GM06990 (cell line): Measurements from ENCODE around the gene KRTAP13-3.
A peak's percentile ranks its signal among the peaks of the same experiment; 100 is the strongest.

Source experiments
- DNase-seq: peaks from one replicate; pipeline ENCODE4 v3.0.0-alpha.2; 2011; ENCODE audit not compliant: insufficient read length; ENCODE audit errors: extremely low read depth
- H3K27me3 ChIP-seq: replicated peaks from 2 replicates; pipeline ENCODE4 v1.6.0; 2011; ENCODE audit warnings: low read length; ENCODE audit not compliant: control insufficient read depth, insufficient read depth
- H3K36me3 ChIP-seq: 2 replicates; pipeline ENCODE4 v1.5.1; 2011; ENCODE audit warnings: low read length; ENCODE audit not compliant: control insufficient read depth, insufficient read depth
- H3K4me3 ChIP-seq: replicated peaks from 2 replicates; pipeline ENCODE4 v1.5.1; 2011; ENCODE audit warnings: low read depth, mild to moderate bottlenecking, control low read depth, low read length
- TF ChIP-seq, protein P1 (sequence below): IDR thresholded peaks from 2 replicates; pipeline ENCODE4 v1.5.1; 2011; ENCODE audit warnings: low read length, control low read depth, mild to moderate bottlenecking, inconsistent platforms; ENCODE audit not compliant: insufficient read depth, poor library complexity, severe bottlenecking

The KRTAP13-3 gene

DNA sequence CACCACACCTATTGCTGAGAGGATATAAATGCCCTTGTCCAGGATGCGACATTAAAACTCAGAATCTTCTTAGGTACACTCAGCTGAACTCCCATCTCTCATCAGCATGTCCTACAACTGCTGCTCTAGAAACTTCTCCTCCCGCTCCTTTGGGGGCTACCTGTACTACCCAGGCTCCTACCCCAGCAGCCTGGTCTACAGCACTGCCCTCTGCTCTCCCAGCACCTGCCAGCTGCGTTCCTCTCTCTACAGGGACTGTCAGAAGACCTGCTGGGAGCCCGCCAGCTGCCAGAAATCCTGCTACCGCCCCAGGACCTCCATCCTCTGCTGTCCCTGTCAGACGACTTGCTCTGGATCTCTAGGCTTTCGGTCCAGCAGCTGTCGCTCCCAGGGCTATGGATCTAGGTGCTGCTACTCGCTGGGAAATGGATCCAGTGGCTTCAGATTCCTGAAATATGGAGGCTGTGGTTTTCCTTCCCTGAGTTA, 4.5 kb upstream of the KRTAP13-3 start, which contains the start of gene KRTAP13-4:
Gene KRTAP13-4 (plus strand): TSS at position 51 of the 486 bp plus-strand sequence. CDS start 56 bp downstream, at position 107.
- Histone ChIP-seq H3K27me3 (no peaks in the 10 kb centered on the region), H3K36me3 (no peaks in the 10 kb centered on the region), H3K4me3 (no peak within 1 kb of the TSS)
- TF ChIP-seq, protein P1, sequence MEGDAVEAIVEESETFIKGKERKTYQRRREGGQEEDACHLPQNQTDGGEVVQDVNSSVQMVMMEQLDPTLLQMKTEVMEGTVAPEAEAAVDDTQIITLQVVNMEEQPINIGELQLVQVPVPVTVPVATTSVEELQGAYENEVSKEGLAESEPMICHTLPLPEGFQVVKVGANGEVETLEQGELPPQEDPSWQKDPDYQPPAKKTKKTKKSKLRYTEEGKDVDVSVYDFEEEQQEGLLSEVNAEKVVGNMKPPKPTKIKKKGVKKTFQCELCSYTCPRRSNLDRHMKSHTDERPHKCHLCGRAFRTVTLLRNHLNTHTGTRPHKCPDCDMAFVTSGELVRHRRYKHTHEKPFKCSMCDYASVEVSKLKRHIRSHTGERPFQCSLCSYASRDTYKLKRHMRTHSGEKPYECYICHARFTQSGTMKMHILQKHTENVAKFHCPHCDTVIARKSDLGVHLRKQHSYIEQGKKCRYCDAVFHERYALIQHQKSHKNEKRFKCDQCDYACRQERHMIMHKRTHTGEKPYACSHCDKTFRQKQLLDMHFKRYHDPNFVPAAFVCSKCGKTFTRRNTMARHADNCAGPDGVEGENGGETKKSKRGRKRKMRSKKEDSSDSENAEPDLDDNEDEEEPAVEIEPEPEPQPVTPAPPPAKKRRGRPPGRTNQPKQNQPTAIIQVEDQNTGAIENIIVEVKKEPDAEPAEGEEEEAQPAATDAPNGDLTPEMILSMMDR: no peak
- DNase-seq: no peak

DNA sequence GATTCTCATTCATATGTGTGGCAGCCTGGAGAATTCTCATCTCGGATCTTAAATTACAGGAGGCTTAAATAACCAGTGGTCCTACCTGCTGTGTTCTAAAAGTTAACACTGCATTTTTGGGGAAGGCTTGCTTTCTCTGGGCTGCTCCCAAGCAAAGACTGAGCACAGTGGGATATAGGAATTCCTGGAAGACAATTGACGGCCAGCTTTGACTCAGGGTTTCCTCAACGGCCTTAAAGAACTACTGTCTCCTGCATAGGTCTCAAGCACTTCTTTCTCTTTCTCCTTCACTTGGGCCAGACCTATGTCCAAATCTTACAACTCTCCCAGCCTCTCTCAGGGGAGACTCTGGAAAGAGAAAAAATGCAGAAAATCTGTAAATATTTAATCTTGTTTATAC, 1.0 kb upstream of the KRTAP13-3 start:
- Histone ChIP-seq H3K27me3 (no peaks in the 10 kb centered on the region), H3K4me3 (no peak overlapping the region), H3K36me3 (no peaks in the 10 kb centered on the region)
- DNase-seq: no peak
- TF ChIP-seq, protein P1: no peak

DNA sequence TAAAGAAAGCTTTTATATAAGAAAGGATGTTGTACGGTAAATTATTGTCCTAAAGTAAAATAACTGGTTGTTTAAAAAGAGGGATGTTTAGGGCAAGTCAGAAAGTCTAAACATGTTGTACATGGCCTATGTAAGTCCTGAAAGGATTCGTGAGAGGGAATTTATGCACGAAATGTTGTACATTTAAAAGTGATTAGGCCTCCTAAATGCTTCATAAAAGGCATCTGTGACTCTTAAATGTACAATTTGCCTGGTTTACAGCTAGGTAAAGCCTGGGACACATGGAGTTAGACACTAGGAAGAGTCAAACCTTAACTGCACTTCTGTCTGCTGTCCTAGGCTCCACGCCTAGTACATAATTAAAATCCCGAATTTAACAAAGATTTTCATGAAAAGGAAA, 9.7 kb downstream of the KRTAP13-3 start:
- TF ChIP-seq, protein P1: no peak
- Histone ChIP-seq H3K36me3 (no peaks in the 10 kb centered on the region), H3K4me3 (no peak overlapping the region), H3K27me3 (no peaks in the 10 kb centered on the region)
- DNase-seq: no peak

DNA sequence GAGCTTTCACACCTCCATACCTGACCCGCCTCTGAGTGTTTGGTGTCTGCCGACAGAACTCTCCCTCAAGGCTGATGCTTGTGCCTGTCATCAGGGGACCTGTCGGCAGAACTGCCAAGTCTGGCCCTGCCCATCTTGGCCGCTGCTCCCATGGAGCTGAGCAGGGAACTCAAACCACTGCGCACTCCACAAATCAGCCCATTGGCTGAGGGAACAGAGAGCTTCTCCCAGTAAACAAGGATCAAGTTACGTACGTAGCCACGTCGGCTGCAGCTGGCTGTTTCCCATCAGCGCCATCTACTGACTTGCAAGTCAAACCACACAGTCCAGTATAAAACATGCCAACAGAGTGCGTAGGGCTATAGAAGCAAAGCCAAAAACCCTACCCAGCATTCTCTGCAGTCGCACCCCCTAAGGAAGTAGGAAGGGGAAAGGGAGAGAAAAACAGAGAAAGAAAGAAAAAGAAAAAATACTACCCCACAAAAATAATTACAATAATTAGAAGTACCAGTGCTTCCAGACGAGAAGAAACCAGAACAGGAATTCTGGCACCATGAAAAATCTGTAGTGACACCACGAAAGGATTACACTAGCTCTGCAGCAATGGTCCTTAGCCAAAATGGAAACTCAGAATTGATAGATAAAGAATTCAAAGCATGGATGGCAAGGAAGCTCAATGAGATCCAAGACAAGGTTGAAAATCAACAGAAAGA, 16.8 kb downstream of the KRTAP13-3 start:
- TF ChIP-seq, protein P1: peak; percentile 29
- Histone ChIP-seq H3K27me3 (no peaks in the 10 kb centered on the region), H3K4me3 (no peak overlapping the region), H3K36me3 (no peaks in the 10 kb centered on the region)
- no peak for DNase-seq

DNA sequence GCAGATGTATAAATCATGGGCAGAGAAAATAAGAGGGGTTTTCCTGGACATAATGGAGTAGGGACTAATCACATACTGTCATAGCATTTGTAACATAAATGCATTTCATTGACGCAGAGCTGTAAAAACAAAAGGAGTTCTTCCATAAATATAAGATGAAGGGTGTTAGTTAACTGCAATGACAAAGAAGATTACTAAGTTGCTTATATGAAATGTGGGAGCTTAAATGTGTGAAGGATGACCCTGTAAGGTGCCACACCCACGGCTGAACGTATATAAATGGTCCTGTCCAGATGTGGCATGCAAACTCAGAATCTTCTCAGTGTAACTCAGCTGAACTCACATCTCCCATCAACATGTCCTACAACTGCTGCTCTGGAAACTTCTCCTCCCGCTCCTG, 30.0 kb downstream of the KRTAP13-3 start, which contains the start of gene KRTAP13-1:
Gene KRTAP13-1 (plus strand): TSS at position 301 of the 400 bp plus-strand sequence. CDS start 56 bp downstream, at position 357.
- DNase-seq: no peak
- Histone ChIP-seq H3K27me3 (no peaks in the 10 kb centered on the region), H3K4me3 (no peak within 1 kb of the TSS), H3K36me3 (no peaks in the 10 kb centered on the region)
- TF ChIP-seq, protein P1: no peak
